Right lobe of liver (tissue), 6 donors: ENCODE results near the gene FBXL13. TPM values are rescaled to one million over a fixed set of nuclear protein-coding genes. Genes with fewer than 3 reads are reported as not detected.

Source experiments
- ATAC-seq, 4 donors: fragments of 200-7000 bp; cut with Tn5 transposase; one replicate each; pipeline ENCODE4 v1.9.1; 2020; ENCODE audit warnings: mild to moderate bottlenecking in 4 of 4, moderate library complexity in 4 of 4
- DNase-seq, 3 donors: peaks; one replicate each; pipeline ENCODE4 v3.0.0-alpha.2; 2020
- H3K27ac ChIP-seq, 3 donors: fragments of 200-600 bp; one replicate each; pipeline ENCODE4 v1.8.0; 2022
- H3K27me3 ChIP-seq, 2 donors: fragments of 200-600 bp; one replicate each; pipeline ENCODE4 v1.8.0; 2022
- H3K36me3 ChIP-seq, 4 donors: fragments of 200-600 bp; sonication (generic) in 1 of 4; one replicate each; pipeline versions ENCODE4 v1.5.1 to v1.8.0; 2017 to 2022; ENCODE audit warnings: control low read depth in 1 of 4
- H3K4me1 ChIP-seq, 4 donors: fragments of 200-600 bp; sonication (generic) in 1 of 4; one replicate each; pipeline versions ENCODE4 v1.5.1 to v1.8.0; 2017 to 2022; ENCODE audit warnings: control low read depth in 1 of 4
- H3K4me3 ChIP-seq, 3 donors: fragments of 200-600 bp; one replicate each; pipeline ENCODE4 v1.8.0; 2022
- H3K9me3 ChIP-seq, 4 donors: fragments of 200-600 bp; sonication (generic) in 1 of 4; one replicate each; pipeline versions ENCODE4 v1.5.1 to v1.8.0; 2017 to 2022; ENCODE audit warnings: control low read depth in 1 of 4
- POLR2A ChIP-seq: fragments of 450-650 bp; IDR thresholded peaks from one replicate; pipeline ENCODE4 v1.6.1; 2017; ENCODE audit warnings: antibody characterized with exemption, mild to moderate bottlenecking
- WGBS: methylation state at CpG from one replicate; pipeline ENCODE4 v1.1.6; 2018; ENCODE audit warnings: low coverage, low lambda C conversion rate; ENCODE audit not compliant: insufficient coverage; ENCODE audit errors: missing lambda C conversion rate; 5-methylcytosine and 5-hydroxymethylcytosine counted together
- intact Hi-C, 2 donors: fragments of 100-400 bp; cut with DNase I; formaldehyde crosslinking; loops; one replicate each; pipeline versions ENCODE4 v1.11.2 to v1.14.1; 2022
- total RNA-seq, 6 experiments: library from RNA; depleted of rRNA in 2 of 6; stranded (reverse); fragments of >200 nt in 2 of 6; fragmentation: NEBNext Ultra II Directional in 3 of 6; extraction: Animal tissue kit (Norgen Biotek cat#: 25700) in 3 of 6; gene quantifications; one replicate each; pipeline versions ENCODE4 v1.1.0 to v1.2.4, GENCODE V29; 2016 to 2023
- TF ChIP-seq, protein P1 (sequence below), 4 donors: fragments of 200-600 bp in 3 of 4; fragments of 450-650 bp in 1 of 4; IDR thresholded peaks; one replicate each; pipeline versions ENCODE4 v1.5.1 to v1.8.0; 2016 to 2022; ENCODE audit warnings: antibody characterized with exemption in 4 of 4, mild to moderate bottlenecking in 2 of 4
- donor health status: DM: no; HTN: yes; CAD: no.
- donor health status: DM: no; HTN: no; CAD: no.
- donor health status: DM: no; HTN: no; CAD: no.
- donor health status: DM: no; HTN: yes; CAD: no.
- donor health status: DM: no; HTN: yes; CAD: no.

Gene FBXL13
- total RNA-seq, 6 experiments from 2014 or later: 0.12 to 0.31 (median 0.20) TPM; not detected in 2

DNA sequence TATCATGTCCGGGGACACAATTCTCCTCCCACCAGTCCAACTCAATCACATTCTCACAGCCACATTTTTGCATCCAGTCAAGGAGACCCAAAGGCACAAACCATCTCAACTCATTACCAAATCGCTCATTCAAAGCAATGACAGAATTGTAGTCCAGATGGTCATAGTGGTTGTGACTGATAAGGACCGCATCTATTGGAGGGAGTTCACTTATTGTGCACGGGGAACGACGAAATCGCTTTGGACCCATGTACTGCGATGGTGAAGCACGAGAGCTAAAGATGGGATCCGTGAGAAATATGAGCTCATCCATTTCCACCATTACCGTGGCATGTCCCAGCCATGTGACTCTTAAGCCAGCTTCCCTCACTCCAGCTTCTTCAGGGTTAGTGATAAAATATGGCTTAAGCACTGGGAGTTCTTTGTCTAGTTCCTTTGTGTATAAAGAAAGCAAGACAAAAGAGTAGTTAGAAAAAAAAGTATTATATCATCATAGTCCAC, 45.2 kb upstream of the FBXL13 start:
- TF ChIP-seq, protein P1, sequence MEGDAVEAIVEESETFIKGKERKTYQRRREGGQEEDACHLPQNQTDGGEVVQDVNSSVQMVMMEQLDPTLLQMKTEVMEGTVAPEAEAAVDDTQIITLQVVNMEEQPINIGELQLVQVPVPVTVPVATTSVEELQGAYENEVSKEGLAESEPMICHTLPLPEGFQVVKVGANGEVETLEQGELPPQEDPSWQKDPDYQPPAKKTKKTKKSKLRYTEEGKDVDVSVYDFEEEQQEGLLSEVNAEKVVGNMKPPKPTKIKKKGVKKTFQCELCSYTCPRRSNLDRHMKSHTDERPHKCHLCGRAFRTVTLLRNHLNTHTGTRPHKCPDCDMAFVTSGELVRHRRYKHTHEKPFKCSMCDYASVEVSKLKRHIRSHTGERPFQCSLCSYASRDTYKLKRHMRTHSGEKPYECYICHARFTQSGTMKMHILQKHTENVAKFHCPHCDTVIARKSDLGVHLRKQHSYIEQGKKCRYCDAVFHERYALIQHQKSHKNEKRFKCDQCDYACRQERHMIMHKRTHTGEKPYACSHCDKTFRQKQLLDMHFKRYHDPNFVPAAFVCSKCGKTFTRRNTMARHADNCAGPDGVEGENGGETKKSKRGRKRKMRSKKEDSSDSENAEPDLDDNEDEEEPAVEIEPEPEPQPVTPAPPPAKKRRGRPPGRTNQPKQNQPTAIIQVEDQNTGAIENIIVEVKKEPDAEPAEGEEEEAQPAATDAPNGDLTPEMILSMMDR (IDR thresholded peaks at IDR 0.05): no peak
- TF ChIP-seq POLR2A: no peak
- H3K4me3 ChIP-seq: no peak overlapping the region
- H3K27ac ChIP-seq: no peak overlapping the region
- WGBS: 98% methylated on average over 9 of the region's 11 CpGs
- no peaks in the 10 kb centered on the region for H3K9me3 ChIP-seq
- peaks cover 0 to 19% (median 6%) of the 10 kb centered on the region in 4 donors for H3K36me3 ChIP-seq
- intact Hi-C loops: no loop called here
- H3K4me1 ChIP-seq: peaks cover 0 to 7% (median 0%) of the 10 kb centered on the region in 4 donors
- H3K27me3 ChIP-seq: no peaks in the 10 kb centered on the region
- ATAC-seq (no peak), DNase-seq (no peak)

GRCh38 chr7:103117465-103117864, 42.9 kb upstream of the FBXL13 start:
- 96% methylated on average over 2 of the region's 2 CpGs for WGBS
- intact Hi-C loops: no loop called here

DNA sequence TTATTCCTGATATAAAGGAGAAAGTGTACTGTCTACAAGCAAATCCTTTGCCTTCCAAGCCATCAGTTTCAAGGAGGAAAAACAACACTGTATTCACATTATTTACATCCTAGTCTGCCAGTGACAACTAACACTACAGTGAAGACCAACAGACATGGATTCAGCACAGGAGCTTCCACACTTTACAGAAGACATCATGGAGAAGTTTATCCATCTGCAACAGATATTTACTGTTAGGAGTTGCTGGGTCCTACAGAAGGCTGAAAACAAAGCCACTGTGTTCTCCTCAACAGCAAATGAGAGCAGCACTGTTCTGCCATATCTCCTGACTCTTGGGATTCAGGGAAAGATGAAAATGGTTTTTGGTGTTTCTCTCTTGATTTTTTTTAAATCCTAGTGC, 42.4 kb upstream of the FBXL13 start:
- DNase-seq: no peak
- H3K36me3 ChIP-seq: peaks cover 0 to 24% (median 6%) of the 10 kb centered on the region in 4 donors
- H3K4me1 ChIP-seq: no peaks in the 10 kb centered on the region
- H3K27ac ChIP-seq: no peak overlapping the region
- H3K9me3 ChIP-seq: no peaks in the 10 kb centered on the region
- no peak for ATAC-seq
- intact Hi-C loops: no loop called here
- TF ChIP-seq, protein P1 (IDR thresholded peaks at IDR 0.05): no peak
- TF ChIP-seq POLR2A: no peak
- no peaks in the 10 kb centered on the region for H3K27me3 ChIP-seq
- no peak overlapping the region for H3K4me3 ChIP-seq

More at GRCh38 chr7:103117465-103117864, 42.9 kb upstream of the FBXL13 start:
- no peak overlapping the region for H3K4me3 ChIP-seq
- no peaks in the 10 kb centered on the region for H3K9me3 ChIP-seq
- DNase-seq: no peak
- no peak for TF ChIP-seq POLR2A
- TF ChIP-seq, protein P1 (IDR thresholded peaks at IDR 0.05): no peak
- no peaks in the 10 kb centered on the region for H3K27me3 ChIP-seq
- ATAC-seq: no peak
- no peak overlapping the region for H3K27ac ChIP-seq
- peaks cover 0 to 24% (median 6%) of the 10 kb centered on the region in 4 donors for H3K36me3 ChIP-seq
- H3K4me1 ChIP-seq: no peaks in the 10 kb centered on the region

- ATAC-seq: no peak
- TF ChIP-seq, protein P1 (IDR thresholded peaks at IDR 0.05): no peak
- TF ChIP-seq POLR2A: no peak
- Histone ChIP-seq H3K4me3 (no peak overlapping the region), H3K27ac (no peak overlapping the region), H3K4me1 (no peaks in the 10 kb centered on the region), H3K9me3 (no peaks in the 10 kb centered on the region), H3K36me3 (peaks cover 0 to 21% (median 6%) of the 10 kb centered on the region in 4 donors), H3K27me3 (no peaks in the 10 kb centered on the region)
- 100% methylated on average over 1 of the region's 1 CpG for WGBS
- no peak for DNase-seq
- intact Hi-C loops: no loop called here
Measured at GRCh38 chr7:103116511-103116910, 41.9 kb upstream of the FBXL13 start.

GRCh38 chr7:103115771-103116170, 41.2 kb upstream of the FBXL13 start:
- TF ChIP-seq POLR2A: no peak
- TF ChIP-seq, protein P1 (IDR thresholded peaks at IDR 0.05): no peak
- H3K9me3 ChIP-seq: no peaks in the 10 kb centered on the region
- ATAC-seq (no peak), DNase-seq (no peak)
- H3K4me1 ChIP-seq: no peaks in the 10 kb centered on the region
- H3K4me3 ChIP-seq: no peak overlapping the region
- H3K27ac ChIP-seq: no peak overlapping the region
- H3K36me3 ChIP-seq: peaks cover 0 to 14% (median 6%) of the 10 kb centered on the region in 4 donors
- intact Hi-C loops: no loop called here
- no peaks in the 10 kb centered on the region for H3K27me3 ChIP-seq
- WGBS: 100% methylated on average over 4 of the region's 4 CpGs
